HepG2 (cell line): ENCODE data around the gene B4GALT5. TPM values are rescaled to one million over a fixed set of nuclear protein-coding genes. Genes with fewer than 3 reads are reported as not detected.

ENCODE experiments used
- AHDC1 ChIP-seq: sonication (generic); formaldehyde crosslinking; IDR thresholded peaks from 2 replicates; pipeline ENCODE4 v1.5.1; 2020; ENCODE audit warnings: mild to moderate bottlenecking, missing genetic modification reagents, borderline replicate concordance
- ATF4 ChIP-seq, 2 experiments: fragments of 450-650 bp in 1 of 2; sonication (generic) in 1 of 2; formaldehyde crosslinking; IDR thresholded peaks; 2 replicates each; pipeline versions ENCODE4 v1.5.0 to v1.8.0; 2020 to 2022; ENCODE audit warnings: mild to moderate bottlenecking in 1 of 2, missing genetic modification reagents in 1 of 2
- DDIT3 ChIP-seq: sonication (generic); formaldehyde crosslinking; IDR thresholded peaks from 2 replicates; pipeline ENCODE4 v1.4.0; 2020; ENCODE audit warnings: mild to moderate bottlenecking, missing genetic modification reagents
- FOXA3 ChIP-seq: IDR thresholded peaks from 2 replicates; pipeline ENCODE4 v1.6.1; 2016; ENCODE audit warnings: missing genetic modification reagents, missing compliant biosample characterization
- JUND ChIP-seq: sonication (generic); formaldehyde crosslinking; IDR thresholded peaks from 2 replicates; pipeline ENCODE4 v1.8.0; 2022; ENCODE audit warnings: mild to moderate bottlenecking, missing genetic modification reagents
- KLF15 ChIP-seq: sonication (generic); formaldehyde crosslinking; IDR thresholded peaks from 2 replicates; pipeline ENCODE4 v1.8.1; 2023; ENCODE audit warnings: borderline replicate concordance, mild to moderate bottlenecking, inconsistent platforms, missing genetic modification reagents, mixed read lengths
- MAX ChIP-seq: IDR thresholded peaks from 2 replicates; pipeline ENCODE4 v1.6.1; 2012; ENCODE audit warnings: inconsistent platforms
- MEIS1 ChIP-seq: sonication (generic); formaldehyde crosslinking; IDR thresholded peaks from 2 replicates; pipeline ENCODE4 v1.9.0; 2021; ENCODE audit warnings: mild to moderate bottlenecking, missing genetic modification reagents, moderate library complexity, borderline replicate concordance
- NCOA5 ChIP-seq: sonication (generic); formaldehyde crosslinking; IDR thresholded peaks from 2 replicates; pipeline ENCODE4 v1.4.0; 2020; ENCODE audit warnings: missing genetic modification reagents
- PBX3 ChIP-seq: sonication (generic); formaldehyde crosslinking; IDR thresholded peaks from 2 replicates; pipeline ENCODE4 v1.8.1; 2023; ENCODE audit warnings: missing genetic modification reagents, inconsistent platforms, borderline replicate concordance
- PTBP1 ChIP-seq: fragments of 200-400 bp; formaldehyde crosslinking; IDR thresholded peaks from 2 replicates; pipeline ENCODE4 v1.6.1; 2018; ENCODE audit warnings: low read length, low read depth; ENCODE audit not compliant: poor library complexity, severe bottlenecking
- SOX5 ChIP-seq: IDR thresholded peaks from 2 replicates; pipeline ENCODE4 v1.6.1; 2016; ENCODE audit warnings: borderline replicate concordance
- TERF1 ChIP-seq: sonication (generic); formaldehyde crosslinking; IDR thresholded peaks from 2 replicates; pipeline ENCODE4 v1.8.0; 2022; ENCODE audit warnings: mild to moderate bottlenecking, missing genetic modification reagents, moderate library complexity
- ZNF160 ChIP-seq: sonication (generic); formaldehyde crosslinking; IDR thresholded peaks from 2 replicates; pipeline ENCODE4 v1.8.0; 2022; ENCODE audit warnings: mild to moderate bottlenecking, inconsistent platforms, missing genetic modification reagents
- ZNF17 ChIP-seq: sonication (generic); formaldehyde crosslinking; IDR thresholded peaks from 2 replicates; pipeline ENCODE4 v1.5.0; 2020; ENCODE audit warnings: mild to moderate bottlenecking, missing genetic modification reagents
- ZNF570 ChIP-seq: sonication (generic); formaldehyde crosslinking; IDR thresholded peaks from 2 replicates; pipeline ENCODE4 v1.4.0; 2020; ENCODE audit warnings: mild to moderate bottlenecking, missing genetic modification reagents, borderline replicate concordance
- ZNF572 ChIP-seq: sonication (generic); formaldehyde crosslinking; IDR thresholded peaks from 2 replicates; pipeline ENCODE4 v1.5.1; 2020; ENCODE audit warnings: mild to moderate bottlenecking, missing genetic modification reagents
- ZNF768 ChIP-seq: sonication (generic); formaldehyde crosslinking; IDR thresholded peaks from 2 replicates; pipeline ENCODE4 v1.4.0; 2020; ENCODE audit warnings: missing genetic modification reagents
- polyA plus RNA-seq, 8 experiments: library from polyadenylated mRNA; depleted of rRNA in 3 of 8; stranded (reverse) in 7 of 8; unstranded in 1 of 8; fragments of >200 nt; fragmentation: Illumina TruSeq in 4 of 8; extraction: Trizol in 4 of 8; gene quantifications; 2 replicates each; pipeline versions ENCODE4 v1.2.1 to v1.2.3, GENCODE V29; 2011 to 2016; ENCODE audit warnings: low read depth in 4 of 8, missing spikeins in 1 of 8, mixed read lengths in 1 of 8; ENCODE audit not compliant: insufficient read depth in 1 of 8
- total RNA-seq, 5 experiments: library from RNA; depleted of rRNA; stranded (reverse); fragments of >200 nt; fragmentation: Illumina TruSeq; extraction: Trizol; gene quantifications; 2 replicates each; pipeline ENCODE4 v1.2.3, GENCODE V29; 2016; ENCODE audit warnings: low read depth in 1 of 5

The B4GALT5 gene
- total and polyA plus RNA-seq, 2 of the 13 experiments (the other 11 are each of a cell fraction or from before 2014, with no cell fraction given): 27.3 to 30.9 TPM

GRCh38 chr20:49615401-49616153, 98.1 kb downstream of the B4GALT5 start (continued):
- TF ChIP-seq FOXA3 (CRISPR knock-in tag): no peak
- TF ChIP-seq PTBP1: no peak
- no peak for TF ChIP-seq JUND (CRISPR knock-in tag)
- TF ChIP-seq ZNF17 (CRISPR knock-in tag): no peak
- TF ChIP-seq ZNF768 (CRISPR knock-in tag): peak; percentile 98
- no peak for TF ChIP-seq DDIT3 (CRISPR knock-in tag)
- TF ChIP-seq TERF1: no peak
- no peak for TF ChIP-seq ZNF160 (CRISPR knock-in tag)
- no peak for TF ChIP-seq PBX3
- no peak for TF ChIP-seq NCOA5 (CRISPR knock-in tag)
- TF ChIP-seq KLF15 (CRISPR knock-in tag): no peak
- TF ChIP-seq ATF4 (CRISPR knock-in tag; IDR thresholded peaks at IDR 0.05): no peak
- peak; percentile 87 for TF ChIP-seq MEIS1 (CRISPR knock-in tag)
- no peak for TF ChIP-seq SOX5 (CRISPR knock-in tag)
- TF ChIP-seq ZNF572 (CRISPR knock-in tag): peak; percentile 56
- TF ChIP-seq ZNF570 (CRISPR knock-in tag): no peak
- TF ChIP-seq MAX: no peak; the same call in 1 of the 2 replicates
- no peak for TF ChIP-seq AHDC1 (CRISPR knock-in tag)
